Activated T-helper 2 cell treated with anti-CD3 and anti-CD28 coated beads, Interferon-gamma antibody, Interleukin-2, Interleukin-4, amounts not matched to agents 10 μg/mL and 5 μg/mL and 100 μg/mL, durations not matched to agents 14 hours and 24 hours and 36 hours (primary cell): ENCODE measurements around the gene NXPE3. TPM values are rescaled to one million over a fixed set of nuclear protein-coding genes. Genes with fewer than 3 reads are reported as not detected.

Source experiments
- DNase-seq: peaks from one replicate; pipeline ENCODE4 v3.0.0; 2021; ENCODE audit warnings: low spot score
- H3K27ac Mint-ChIP-seq: one replicate; pipeline ENCODE4 v1.8.0; 2021; ENCODE audit warnings: mixed read lengths
- H3K27me3 Mint-ChIP-seq: one replicate; pipeline ENCODE4 v1.8.0; 2021; ENCODE audit warnings: low read depth, mixed read lengths
- H3K36me3 Mint-ChIP-seq: one replicate; pipeline ENCODE4 v1.8.0; 2021; ENCODE audit warnings: low read depth, mixed read lengths
- H3K4me1 Mint-ChIP-seq: one replicate; pipeline ENCODE4 v1.8.0; 2021; ENCODE audit warnings: low read depth, mixed read lengths
- H3K4me3 Mint-ChIP-seq: one replicate; pipeline ENCODE4 v1.8.0; 2021; ENCODE audit warnings: low read depth, mild to moderate bottlenecking, moderate library complexity, mixed read lengths
- H3K9me3 Mint-ChIP-seq: one replicate; pipeline ENCODE4 v1.8.0; 2021; ENCODE audit warnings: mixed read lengths
- intact Hi-C: fragments of 100-400 bp; cut with micrococcal nuclease; formaldehyde crosslinking; loops from one replicate; pipeline ENCODE4 v1.15.1; 2023
- total RNA-seq: library from RNA; stranded (reverse); gene quantifications from 2 replicates; pipeline ENCODE4 v1.2.3, GENCODE V29; 2022

The NXPE3 gene
- total RNA-seq, 1 donor from 2014 or later = 18.1 TPM

DNA sequence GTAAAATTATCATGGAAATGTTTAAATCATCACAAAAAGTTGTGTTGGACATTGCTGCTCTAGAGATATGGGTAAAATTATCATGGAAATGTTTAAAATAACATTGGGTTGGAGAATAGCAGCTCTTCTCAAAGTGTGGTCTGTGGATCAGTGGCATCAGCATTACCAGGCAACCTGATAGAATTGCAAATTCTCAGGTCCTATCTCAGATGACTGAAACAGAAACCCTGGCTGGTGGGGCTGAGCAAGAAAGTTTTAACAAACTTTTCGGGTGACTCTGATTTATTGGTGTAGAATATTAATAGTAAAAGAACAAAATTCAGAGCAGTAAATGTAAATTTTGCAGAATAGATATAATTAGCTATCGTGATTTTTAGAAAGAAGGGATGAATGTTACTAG is 28.9 kb downstream of the NXPE3 start:
- H3K4me1 Mint-ChIP-seq = peaks cover 45% of the 10 kb centered on the region
- no peak overlapping the region for H3K4me3 Mint-ChIP-seq
- peaks cover 4% of the 10 kb centered on the region for H3K9me3 Mint-ChIP-seq
- peaks cover 35% of the 10 kb centered on the region for H3K36me3 Mint-ChIP-seq
- no peak for DNase-seq
- H3K27me3 Mint-ChIP-seq = no peaks in the 10 kb centered on the region
- intact Hi-C loops = loop anchor here (5.0 to 10.0 kb wide), 2 partner anchors 114 to 567 kb away; no protein-coding TSS in a partner anchor
- no peak overlapping the region for H3K27ac Mint-ChIP-seq

DNA sequence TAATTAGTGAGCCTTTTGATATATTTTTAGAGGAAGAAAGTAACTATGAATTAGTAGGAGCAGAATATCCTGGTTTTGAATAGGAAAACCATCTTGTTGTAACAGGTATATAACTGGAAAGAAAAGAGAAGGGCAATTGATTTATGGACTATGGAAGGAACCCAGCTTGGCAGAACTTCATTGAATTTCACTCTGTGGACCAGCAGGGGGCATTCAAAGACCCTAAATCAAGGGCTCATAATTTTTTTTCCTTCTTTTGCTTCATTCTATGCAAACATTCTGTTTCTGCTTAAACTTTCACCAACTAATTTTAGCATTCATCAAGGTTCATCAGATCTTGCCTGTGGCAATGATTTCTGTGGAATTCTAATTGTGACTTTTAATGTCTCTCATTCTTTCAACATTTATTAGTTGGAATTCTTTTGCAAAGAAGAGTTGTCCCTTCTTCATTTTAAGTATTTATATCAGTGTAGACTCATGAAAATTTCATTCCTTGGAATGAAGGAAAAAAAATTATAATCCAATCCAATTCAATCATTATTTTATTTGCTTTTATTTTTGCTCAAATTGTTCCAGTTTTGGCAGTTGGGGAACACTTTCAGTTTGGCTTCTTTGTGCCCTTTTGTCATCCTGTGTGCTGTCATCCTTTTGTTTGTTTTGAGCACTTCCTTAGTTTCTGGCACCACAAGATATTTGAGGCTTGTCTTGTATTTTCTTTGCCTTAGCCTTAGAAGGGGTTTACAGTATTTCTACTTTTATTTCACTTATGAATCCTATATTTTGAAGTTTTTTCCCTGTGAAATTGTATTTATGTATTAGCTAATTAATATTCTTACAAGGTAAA is 30.4 kb downstream of the NXPE3 start:
- H3K9me3 Mint-ChIP-seq = peaks cover 4% of the 10 kb centered on the region
- intact Hi-C loops = loop anchor here (1.0 to 10.0 kb wide), 5 partner anchors 18 to 565 kb away; no protein-coding TSS in a partner anchor
- peaks cover 25% of the 10 kb centered on the region for H3K36me3 Mint-ChIP-seq
- peak overlapping the region; percentile 48 for H3K27ac Mint-ChIP-seq
- H3K4me1 Mint-ChIP-seq = peaks cover 51% of the 10 kb centered on the region
- no peak overlapping the region for H3K4me3 Mint-ChIP-seq
- H3K27me3 Mint-ChIP-seq = no peaks in the 10 kb centered on the region
- no peak for DNase-seq

- H3K36me3 Mint-ChIP-seq = peaks cover 23% of the 10 kb centered on the region
- no peaks in the 10 kb centered on the region for H3K27me3 Mint-ChIP-seq
- no peak for DNase-seq
- peaks cover 4% of the 10 kb centered on the region for H3K9me3 Mint-ChIP-seq
- H3K4me3 Mint-ChIP-seq = no peak overlapping the region
- H3K4me1 Mint-ChIP-seq = peaks cover 54% of the 10 kb centered on the region
- peak overlapping the region; percentile 66 for H3K27ac Mint-ChIP-seq
- intact Hi-C loops = loop anchor here (5.0 kb wide), 1 partner anchor 127 kb away; no protein-coding TSS in a partner anchor
Measured at GRCh38 chr3:101810022-101810418, 31.0 kb downstream of the NXPE3 start.

DNA sequence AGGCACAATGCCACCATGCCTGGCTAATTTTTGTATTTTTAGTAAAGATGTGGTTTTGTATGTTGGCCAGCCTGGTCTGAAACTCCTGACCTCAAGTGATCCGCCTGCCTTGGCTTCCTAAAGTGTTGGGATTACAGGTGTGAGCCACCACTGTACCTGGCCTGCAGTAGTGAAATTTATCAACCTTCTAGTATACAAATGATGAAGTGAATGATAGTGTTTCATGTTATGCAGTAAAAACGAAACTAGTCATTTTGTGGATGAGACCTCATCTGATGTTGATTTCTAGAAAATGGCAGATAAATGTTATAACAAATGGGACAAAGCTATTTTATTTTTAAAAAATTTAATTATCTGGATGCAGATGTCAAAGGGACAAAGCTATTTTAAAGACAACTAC is 32.9 kb downstream of the NXPE3 start:
- Mint-ChIP-seq H3K27me3 (no peaks in the 10 kb centered on the region), H3K4me3 (no peak overlapping the region), H3K36me3 (peaks cover 19% of the 10 kb centered on the region), H3K4me1 (peaks cover 62% of the 10 kb centered on the region), H3K9me3 (peaks cover 4% of the 10 kb centered on the region), H3K27ac (peak overlapping the region; percentile 33)
- intact Hi-C loops = loop anchor here (2.0 to 5.0 kb wide), 2 partner anchors 125 to 281 kb away; no protein-coding TSS in a partner anchor
- no peak for DNase-seq

- Mint-ChIP-seq H3K27ac (no peak overlapping the region), H3K36me3 (peaks cover 28% of the 10 kb centered on the region), H3K4me3 (no peak overlapping the region), H3K4me1 (peaks cover 62% of the 10 kb centered on the region), H3K9me3 (peaks cover 4% of the 10 kb centered on the region), H3K27me3 (no peaks in the 10 kb centered on the region)
- intact Hi-C loops = loop anchor here (1.0 to 5.0 kb wide), 4 partner anchors 37 to 412 kb away; no protein-coding TSS in a partner anchor
- DNase-seq = no peak
Measured at GRCh38 chr3:101812895-101813294, 33.9 kb downstream of the NXPE3 start.

- peaks cover 56% of the 10 kb centered on the region for H3K4me1 Mint-ChIP-seq
- H3K9me3 Mint-ChIP-seq = peaks cover 4% of the 10 kb centered on the region
- H3K4me3 Mint-ChIP-seq = no peak overlapping the region
- DNase-seq = no peak
- intact Hi-C loops = loop anchor here (1.0 to 5.0 kb wide), 5 partner anchors 13 to 411 kb away; no protein-coding TSS in a partner anchor
- H3K27ac Mint-ChIP-seq = no peak overlapping the region
- H3K27me3 Mint-ChIP-seq = no peaks in the 10 kb centered on the region
- peaks cover 35% of the 10 kb centered on the region for H3K36me3 Mint-ChIP-seq
Measured at GRCh38 chr3:101813817-101814440, 34.9 kb downstream of the NXPE3 start.

GRCh38 chr3:101814835-101815234 is 35.8 kb downstream of the NXPE3 start:
- intact Hi-C loops = loop anchor here (1.0 to 5.0 kb wide), 2 partner anchors 12 to 122 kb away; no protein-coding TSS in a partner anchor

DNA sequence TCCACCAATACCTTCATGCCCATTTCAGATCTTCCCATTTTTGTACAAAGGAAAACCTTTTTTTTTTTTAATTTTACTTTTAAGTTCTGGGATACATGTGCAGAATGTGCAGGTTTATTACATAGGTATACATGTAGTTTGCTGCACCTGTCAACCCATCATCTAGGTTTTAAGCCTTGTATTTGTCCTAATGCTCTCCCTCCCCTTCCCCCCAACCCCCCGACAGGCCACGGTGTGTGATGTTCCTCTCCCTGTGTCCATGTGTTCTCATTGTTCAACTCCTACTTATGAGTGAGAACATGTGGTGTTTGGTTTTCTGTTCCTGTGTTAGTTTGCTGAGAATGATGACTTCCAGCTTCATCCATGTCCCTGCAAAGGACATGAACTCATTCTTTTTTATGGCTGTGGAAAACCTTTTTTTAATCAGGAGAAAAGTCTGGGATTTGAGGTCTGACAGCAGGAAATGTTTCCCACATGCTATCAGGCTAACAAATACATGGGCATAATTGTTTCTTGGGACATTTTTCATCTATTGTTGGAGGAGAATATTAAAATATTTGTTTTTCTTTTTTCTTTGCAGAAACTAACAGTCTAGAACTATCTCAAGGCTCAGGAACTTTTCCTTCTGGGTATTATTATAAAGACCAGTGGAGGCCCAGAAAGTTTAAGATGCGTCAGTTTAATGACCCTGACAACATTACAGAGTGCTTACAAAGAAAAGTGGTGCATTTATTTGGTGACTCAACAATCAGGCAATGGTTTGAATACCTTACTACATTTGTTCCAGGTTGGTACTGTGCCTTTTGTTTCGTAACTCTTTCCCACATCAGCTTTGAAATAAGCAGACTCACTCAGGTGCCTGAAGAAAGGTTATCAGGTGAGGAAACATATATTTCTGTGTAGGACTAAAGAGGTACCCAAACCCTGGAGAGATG is 37.5 kb downstream of the NXPE3 start:
- intact Hi-C loops = no loop called here
- Mint-ChIP-seq H3K4me1 (peaks cover 39% of the 10 kb centered on the region), H3K27ac (no peak overlapping the region)

More at GRCh38 chr3:101814835-101815234, 35.8 kb downstream of the NXPE3 start:
- Mint-ChIP-seq H3K36me3 (peaks cover 39% of the 10 kb centered on the region), H3K9me3 (peaks cover 4% of the 10 kb centered on the region), H3K27me3 (no peaks in the 10 kb centered on the region), H3K4me1 (peaks cover 53% of the 10 kb centered on the region), H3K27ac (peak overlapping the region; percentile 24), H3K4me3 (no peak overlapping the region)
- no peak for DNase-seq

GRCh38 chr3:101817992-101818391 is 39.0 kb downstream of the NXPE3 start:
- no peaks in the 10 kb centered on the region for H3K9me3 Mint-ChIP-seq
- intact Hi-C loops = no loop called here
- no peaks in the 10 kb centered on the region for H3K27me3 Mint-ChIP-seq
- H3K4me3 Mint-ChIP-seq = no peak overlapping the region
- peaks cover 37% of the 10 kb centered on the region for H3K4me1 Mint-ChIP-seq
- H3K36me3 Mint-ChIP-seq = peaks cover 50% of the 10 kb centered on the region
- DNase-seq = no peak
- H3K27ac Mint-ChIP-seq = no peak overlapping the region

More for the DNA sequence above, 37.5 kb downstream of the NXPE3 start:
- Mint-ChIP-seq H3K36me3 (peaks cover 40% of the 10 kb centered on the region), H3K9me3 (no peaks in the 10 kb centered on the region), H3K4me3 (no peak overlapping the region), H3K27me3 (no peaks in the 10 kb centered on the region)
- no peak for DNase-seq

GRCh38 chr3:101819649-101820206 is 40.7 kb downstream of the NXPE3 start:
- intact Hi-C loops = no loop called here
- peaks cover 23% of the 10 kb centered on the region for H3K4me1 Mint-ChIP-seq
- no peak overlapping the region for H3K27ac Mint-ChIP-seq
- no peaks in the 10 kb centered on the region for H3K27me3 Mint-ChIP-seq
- H3K36me3 Mint-ChIP-seq = peaks cover 60% of the 10 kb centered on the region
- no peak overlapping the region for H3K4me3 Mint-ChIP-seq
- H3K9me3 Mint-ChIP-seq = no peaks in the 10 kb centered on the region
- DNase-seq = no peak

- intact Hi-C loops = no loop called here
- Mint-ChIP-seq H3K9me3 (no peaks in the 10 kb centered on the region), H3K4me1 (peaks cover 23% of the 10 kb centered on the region), H3K36me3 (peaks cover 67% of the 10 kb centered on the region), H3K4me3 (no peak overlapping the region), H3K27ac (no peak overlapping the region), H3K27me3 (no peaks in the 10 kb centered on the region)
- DNase-seq = no peak
Measured at GRCh38 chr3:101821503-101821902, 42.5 kb downstream of the NXPE3 start.

DNA sequence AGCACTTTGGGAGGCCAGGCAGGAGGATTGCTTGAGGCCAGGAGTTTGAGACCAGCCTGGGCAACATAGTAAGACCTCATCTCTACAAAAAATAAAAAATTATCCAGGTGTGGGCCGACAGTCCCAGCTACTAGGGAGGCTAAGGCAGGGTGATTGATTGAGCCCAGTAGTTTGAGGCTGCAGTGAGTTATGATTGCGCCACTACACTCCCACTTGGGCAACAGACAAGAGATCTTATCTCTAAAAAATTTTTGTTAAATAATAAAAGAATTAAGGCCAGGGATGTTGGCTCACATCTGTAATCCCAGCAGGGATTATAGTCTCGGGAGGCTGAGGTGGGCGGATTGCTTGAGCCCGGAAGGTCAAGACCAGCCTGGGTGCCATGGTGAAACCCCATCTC is 44.5 kb downstream of the NXPE3 start:
- DNase-seq = no peak
- H3K27ac Mint-ChIP-seq = no peak overlapping the region
- no peaks in the 10 kb centered on the region for H3K27me3 Mint-ChIP-seq
- no peaks in the 10 kb centered on the region for H3K9me3 Mint-ChIP-seq
- no peak overlapping the region for H3K4me3 Mint-ChIP-seq
- H3K36me3 Mint-ChIP-seq = peaks cover 53% of the 10 kb centered on the region
- intact Hi-C loops = no loop called here
- peaks cover 32% of the 10 kb centered on the region for H3K4me1 Mint-ChIP-seq
